ENCODE data around the gene LRFN5. TPM values are rescaled to one million over a fixed set of nuclear protein-coding genes. Genes with fewer than 3 reads are reported as not detected.
A peak's percentile ranks its signal among the peaks of the same experiment; 100 is the strongest.

Gene LRFN5
- total and polyA plus RNA-seq, 2 experiments from 2014 or later = 2.1 to 2.2 TPM

- no peak for DNase-seq (ENCODE audit: low read depth in 1 of 2, low spot score in 1 of 2)
- Histone ChIP-seq H3K27me3 (no peaks in the 10 kb centered on the region), H3K9me3 (ENCODE audit: low read depth) (no peaks in the 10 kb centered on the region), H3K36me3 (no peaks in the 10 kb centered on the region), H3K4me3 (no peak overlapping the region), H3K27ac (no peak overlapping the region), H3K4me1 (ENCODE audit: low read depth) (no peaks in the 10 kb centered on the region)
- TF ChIP-seq, protein P1, sequence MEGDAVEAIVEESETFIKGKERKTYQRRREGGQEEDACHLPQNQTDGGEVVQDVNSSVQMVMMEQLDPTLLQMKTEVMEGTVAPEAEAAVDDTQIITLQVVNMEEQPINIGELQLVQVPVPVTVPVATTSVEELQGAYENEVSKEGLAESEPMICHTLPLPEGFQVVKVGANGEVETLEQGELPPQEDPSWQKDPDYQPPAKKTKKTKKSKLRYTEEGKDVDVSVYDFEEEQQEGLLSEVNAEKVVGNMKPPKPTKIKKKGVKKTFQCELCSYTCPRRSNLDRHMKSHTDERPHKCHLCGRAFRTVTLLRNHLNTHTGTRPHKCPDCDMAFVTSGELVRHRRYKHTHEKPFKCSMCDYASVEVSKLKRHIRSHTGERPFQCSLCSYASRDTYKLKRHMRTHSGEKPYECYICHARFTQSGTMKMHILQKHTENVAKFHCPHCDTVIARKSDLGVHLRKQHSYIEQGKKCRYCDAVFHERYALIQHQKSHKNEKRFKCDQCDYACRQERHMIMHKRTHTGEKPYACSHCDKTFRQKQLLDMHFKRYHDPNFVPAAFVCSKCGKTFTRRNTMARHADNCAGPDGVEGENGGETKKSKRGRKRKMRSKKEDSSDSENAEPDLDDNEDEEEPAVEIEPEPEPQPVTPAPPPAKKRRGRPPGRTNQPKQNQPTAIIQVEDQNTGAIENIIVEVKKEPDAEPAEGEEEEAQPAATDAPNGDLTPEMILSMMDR (IDR thresholded peaks at IDR 0.05; ENCODE audit: low read depth, low read length) = no peak
Measured at GRCh38 chr14:41839661-41840060, 233.0 kb downstream of the LRFN5 start.

GRCh38 chr14:41859336-41859735, 252.7 kb downstream of the LRFN5 start:
- H3K27me3 ChIP-seq = no peaks in the 10 kb centered on the region
- peak in 1 of 2 donors; percentile 53 for DNase-seq (ENCODE audit: low read depth in 1 of 2, low spot score in 1 of 2)
- TF ChIP-seq, protein P1 (IDR thresholded peaks at IDR 0.05; ENCODE audit: low read depth, low read length) = no peak
- H3K4me1 ChIP-seq (ENCODE audit: low read depth) = peaks cover 3% of the 10 kb centered on the region
- no peaks in the 10 kb centered on the region for H3K36me3 ChIP-seq
- H3K9me3 ChIP-seq (ENCODE audit: low read depth) = no peaks in the 10 kb centered on the region
- no peak overlapping the region for H3K27ac ChIP-seq
- H3K4me3 ChIP-seq = no peak overlapping the region

DNA sequence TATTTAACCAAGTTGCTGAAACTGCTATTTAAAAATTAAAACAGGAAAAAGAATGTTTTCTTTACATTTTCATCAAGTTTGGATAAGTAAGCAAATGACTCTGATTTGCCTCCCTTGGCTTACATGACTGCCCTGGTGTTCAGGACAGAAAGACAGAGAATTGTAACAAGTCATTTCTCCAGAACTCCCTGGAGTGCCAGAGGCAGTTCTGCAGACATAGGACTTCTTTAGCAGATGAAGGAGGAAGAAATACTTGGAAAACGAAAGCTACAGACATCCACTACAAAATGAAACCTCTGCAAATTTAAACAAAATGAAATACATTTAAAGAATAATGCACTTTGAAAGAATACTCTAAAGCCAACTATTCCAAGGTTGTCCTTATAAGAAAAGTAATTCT, 253.9 kb downstream of the LRFN5 start:
- H3K4me3 ChIP-seq = no peak overlapping the region
- no peaks in the 10 kb centered on the region for H3K36me3 ChIP-seq
- TF ChIP-seq, protein P1 (IDR thresholded peaks at IDR 0.05; ENCODE audit: low read depth, low read length) = no peak
- H3K27me3 ChIP-seq = no peaks in the 10 kb centered on the region
- H3K27ac ChIP-seq = no peak overlapping the region
- H3K9me3 ChIP-seq (ENCODE audit: low read depth) = no peaks in the 10 kb centered on the region
- DNase-seq (ENCODE audit: low read depth in 1 of 2, low spot score in 1 of 2) = no peak
- H3K4me1 ChIP-seq (ENCODE audit: low read depth) = peaks cover 3% of the 10 kb centered on the region

DNA sequence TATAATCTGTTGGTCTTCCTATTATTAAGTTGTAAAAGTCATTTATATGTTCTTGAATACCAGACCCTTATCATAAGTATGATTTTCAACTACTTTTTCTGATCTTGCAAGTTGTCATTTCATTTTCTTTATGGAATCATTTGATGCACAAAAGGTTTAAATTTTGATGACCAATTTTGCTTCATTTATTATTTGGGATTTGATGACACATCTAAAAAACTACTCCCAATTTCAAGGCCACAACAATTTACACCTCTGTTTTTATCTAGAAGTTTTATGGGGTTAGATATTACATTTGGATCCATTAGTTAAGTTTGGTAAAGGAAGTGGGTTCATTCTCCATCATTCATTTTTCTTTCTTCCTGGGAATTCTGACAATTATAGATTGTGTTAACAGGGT, 259.2 kb downstream of the LRFN5 start:
- TF ChIP-seq, protein P1 (IDR thresholded peaks at IDR 0.05; ENCODE audit: low read depth, low read length) = no peak
- Histone ChIP-seq H3K27ac (no peak overlapping the region), H3K4me3 (no peak overlapping the region), H3K27me3 (no peaks in the 10 kb centered on the region), H3K9me3 (ENCODE audit: low read depth) (no peaks in the 10 kb centered on the region), H3K4me1 (ENCODE audit: low read depth) (no peaks in the 10 kb centered on the region), H3K36me3 (no peaks in the 10 kb centered on the region)
- no peak for DNase-seq (ENCODE audit: low read depth in 1 of 2, low spot score in 1 of 2)

GRCh38 chr14:41868396-41868795, 261.7 kb downstream of the LRFN5 start:
- TF ChIP-seq, protein P1 (IDR thresholded peaks at IDR 0.05; ENCODE audit: low read depth, low read length) = no peak
- no peaks in the 10 kb centered on the region for H3K9me3 ChIP-seq (ENCODE audit: low read depth)
- no peak overlapping the region for H3K27ac ChIP-seq
- H3K27me3 ChIP-seq = no peaks in the 10 kb centered on the region
- H3K4me3 ChIP-seq = no peak overlapping the region
- no peaks in the 10 kb centered on the region for H3K36me3 ChIP-seq
- no peaks in the 10 kb centered on the region for H3K4me1 ChIP-seq (ENCODE audit: low read depth)
- peak in 1 of 2 donors; percentile 3 for DNase-seq (ENCODE audit: low read depth in 1 of 2, low spot score in 1 of 2)

All from cardiac muscle cell (in vitro differentiated cells and primary cell).